ENCODE results near the gene CNNM3.
A peak's percentile ranks its signal among the peaks of the same experiment; 100 is the strongest.

CNNM3 gene

GRCh38 chr2:96866986-96867755, 51.1 kb downstream of the CNNM3 start:
- no peak for DNase-seq

GRCh38 chr2:96867756-96868554, 51.9 kb downstream of the CNNM3 start:
- no peak for DNase-seq

GRCh38 chr2:96868555-96869280, 52.6 kb downstream of the CNNM3 start:
- DNase-seq = peak; percentile 93

- peak; percentile 60 for DNase-seq
Measured at GRCh38 chr2:96869281-96869821, 53.3 kb downstream of the CNNM3 start.

- no peak for DNase-seq
Measured at GRCh38 chr2:96869822-96870625, 54.0 kb downstream of the CNNM3 start, which contains the start of gene SEMA4C. TSS of gene SEMA4C (minus strand) at chr2:96870080. CDS start at chr2:96867886, 2,194 bp downstream.

GRCh38 chr2:96870626-96871255, 54.7 kb downstream of the CNNM3 start:
- DNase-seq = no peak

GRCh38 chr2:96872591-96873349, 56.7 kb downstream of the CNNM3 start:
- DNase-seq = no peak

GRCh38 chr2:96873651-96874096, 57.6 kb downstream of the CNNM3 start:
- no peak for DNase-seq

GRCh38 chr2:96874198-96874831, 58.2 kb downstream of the CNNM3 start:
- no peak for DNase-seq

GRCh38 chr2:96875498-96876268, 59.6 kb downstream of the CNNM3 start:
- no peak for DNase-seq

- no peak for DNase-seq
Measured at GRCh38 chr2:96876269-96877041, 60.4 kb downstream of the CNNM3 start.

- no peak for DNase-seq
Measured at GRCh38 chr2:96877042-96877451, 61.0 kb downstream of the CNNM3 start.

- DNase-seq = no peak
Measured at GRCh38 chr2:96877631-96878092, 61.6 kb downstream of the CNNM3 start.

GRCh38 chr2:96878171-96878570, 62.1 kb downstream of the CNNM3 start:
- DNase-seq = no peak

- DNase-seq = no peak
Measured at GRCh38 chr2:96878796-96879544, 62.9 kb downstream of the CNNM3 start.

GRCh38 chr2:96879545-96880040, 63.5 kb downstream of the CNNM3 start:
- DNase-seq = no peak

GRCh38 chr2:96880891-96881273, 64.8 kb downstream of the CNNM3 start:
- DNase-seq = no peak

Data from 8988T (cell line).